Posterior vena cava (tissue), 2 donors: Measurements from ENCODE around the gene KIF24. TPM values are rescaled to one million over a fixed set of nuclear protein-coding genes. Genes with fewer than 3 reads are reported as not detected.

Source experiments
- total RNA-seq, 2 donors: library from RNA; stranded (reverse); fragmentation: NEBNext Ultra II Directional; extraction: Animal tissue kit (Norgen Biotek cat#: 25700); gene quantifications; one replicate each; pipeline ENCODE4 v1.2.1, GENCODE V29; 2021
- donor health status: DM: yes; HTN: yes; CAD: no.
- donor health status: DM: yes; HTN: yes; CAD: no.

KIF24 gene
- total RNA-seq, 2 donors from 2014 or later: 0.38 to 0.74 TPM

Other genes starting within 250 kb of the KIF24 start
- 10 to 100 TPM; 20.5 to 32.9 TPM for gene DCAF12, start 202.6 kb downstream of the KIF24 start, total RNA-seq
- 10 to 100 TPM; 42.8 to 44.9 TPM for gene UBAP1, start 150.2 kb downstream of the KIF24 start, total RNA-seq
- gene NUDT2, start 301 bp upstream of the KIF24 start, total RNA-seq: 10 to 100 TPM; 14.0 to 14.9 TPM
- gene MYORG, start 47.6 kb upstream of the KIF24 start, total RNA-seq: 10 to 100 TPM; 12.0 to 30.6 TPM
- gene FAM219A, start 129.3 kb upstream of the KIF24 start, total RNA-seq: 10 to 100 TPM; 26.3 to 39.3 TPM
- gene DNAI1, start 129.5 kb upstream of the KIF24 start, total RNA-seq: not detected
- under 1 TPM; 0.24 to 0.74 TPM for gene ENHO, start 193.7 kb upstream of the KIF24 start, total RNA-seq